IMR-90 (cell line): ENCODE results near the gene DMRT3. TPM values are rescaled to one million over a fixed set of nuclear protein-coding genes. Genes with fewer than 3 reads are reported as not detected.

Source experiments
- ATAC-seq: fragments of 200-7000 bp; cut with Tn5 transposase; 2 replicates; pipeline ENCODE4 v1.9.1; 2020; ENCODE audit warnings: low read depth, mild to moderate bottlenecking, moderate library complexity
- BruUV-seq: library from RNA; stranded (reverse); fragments of 400-500 nt; replicated peaks from 2 replicates; lab custom pipeline; 2021; lab: Mats Ljungman, UMichigan
- CTCF ChIA-PET: fragments of 300-600 bp; formaldehyde crosslinking; extraction: SDS; loops from one replicate; lab custom pipeline; 2021; ENCODE audit warnings: antibody characterized with exemption; lab: Yijun Ruan, JAX
- POLR2A ChIA-PET: fragments of 300-600 bp; sonication (Branson Sonifier 250); formaldehyde crosslinking; loops from one replicate; lab custom pipeline; 2022; ENCODE audit warnings: antibody characterized with exemption; ENCODE audit not compliant: unreplicated experiment; lab: Charles Lee
- DNase-seq: peaks from one replicate; pipeline ENCODE4 v3.0.0; 2013
- H2AFZ ChIP-seq: replicated peaks from 2 replicates; pipeline ENCODE3; 2013; ENCODE audit warnings: low read length, mild to moderate bottlenecking; ENCODE audit not compliant: poor library complexity
- H2AK5ac ChIP-seq: 2 replicates; pipeline ENCODE4 v1.6.1; 2013; ENCODE audit warnings: low read depth, low read length, inconsistent platforms
- H2AK9ac ChIP-seq: replicated peaks from 2 replicates; pipeline ENCODE3; 2013; ENCODE audit warnings: mild to moderate bottlenecking, low read depth, low read length, moderate library complexity; ENCODE audit not compliant: poor library complexity
- H2BK120ac ChIP-seq: 2 replicates; pipeline ENCODE4 v1.6.1; 2013; ENCODE audit warnings: low read depth, low read length, inconsistent platforms
- H2BK15ac ChIP-seq: 3 replicates; pipeline ENCODE4 v1.6.1; 2013; ENCODE audit warnings: low read depth, low read length, inconsistent platforms
- H2BK20ac ChIP-seq: 2 replicates; pipeline ENCODE4 v1.6.1; 2013; ENCODE audit warnings: low read depth, mild to moderate bottlenecking, inconsistent platforms, low read length, moderate library complexity
- H2BK5ac ChIP-seq: 2 replicates; pipeline ENCODE4 v1.6.1; 2013; ENCODE audit warnings: mild to moderate bottlenecking, low read depth, low read length, inconsistent platforms; ENCODE audit not compliant: poor library complexity, severe bottlenecking
- H3K14ac ChIP-seq: replicated peaks from 2 replicates; pipeline ENCODE4 v1.6.1; 2013; ENCODE audit warnings: low read depth, low read length, inconsistent platforms
- H3K18ac ChIP-seq: 2 replicates; pipeline ENCODE4 v1.6.1; 2013; ENCODE audit warnings: low read depth, low read length, control low read depth
- H3K23ac ChIP-seq: 2 replicates; pipeline ENCODE4 v1.6.1; 2013; ENCODE audit warnings: low read depth, low read length, inconsistent platforms
- H3K27ac ChIP-seq: 2 replicates; pipeline ENCODE4 v1.5.1; 2013; ENCODE audit warnings: mild to moderate bottlenecking, control low read depth, low read length; ENCODE audit not compliant: insufficient read depth
- H3K27me3 ChIP-seq: 2 replicates; pipeline ENCODE4 v1.6.1; 2013; ENCODE audit warnings: low read length; ENCODE audit not compliant: control insufficient read depth, insufficient read depth
- H3K36me3 ChIP-seq: 2 replicates; pipeline ENCODE4 v1.6.1; 2013; ENCODE audit warnings: low read length, mixed read lengths; ENCODE audit not compliant: control insufficient read depth, insufficient read depth
- H3K4ac ChIP-seq: 2 replicates; pipeline ENCODE4 v1.6.1; 2013; ENCODE audit warnings: low read depth, low read length, inconsistent platforms
- H3K4me1 ChIP-seq: 2 replicates; pipeline ENCODE4 v1.6.1; 2013; ENCODE audit warnings: low read length, mixed read lengths; ENCODE audit not compliant: control insufficient read depth, insufficient read depth
- H3K4me2 ChIP-seq: 2 replicates; pipeline ENCODE4 v1.6.1; 2013; ENCODE audit warnings: low read depth, mild to moderate bottlenecking, control low read depth, low read length, moderate library complexity
- H3K4me3 ChIP-seq: 2 replicates; pipeline ENCODE4 v1.5.1; 2013; ENCODE audit warnings: low read depth, mild to moderate bottlenecking, control low read depth, low read length, moderate library complexity; ENCODE audit not compliant: insufficient read depth
- H3K56ac ChIP-seq: 2 replicates; pipeline ENCODE4 v1.6.1; 2013; ENCODE audit warnings: low read length, inconsistent platforms; ENCODE audit not compliant: insufficient read depth; ENCODE audit errors: extremely low read depth
- H3K79me1 ChIP-seq, 2 experiments: 2 replicates each; pipeline ENCODE4 v1.6.1; 2013; ENCODE audit warnings: low read length in 2 of 2, inconsistent platforms in 1 of 2, low read depth in 1 of 2
- H3K9ac ChIP-seq: 2 replicates; pipeline ENCODE4 v1.6.1; 2013; ENCODE audit warnings: low read depth, low read length, control low read depth
- H3K9me1 ChIP-seq: 2 replicates; pipeline ENCODE4 v1.6.1; 2013; ENCODE audit warnings: low read length, inconsistent platforms; ENCODE audit not compliant: insufficient read depth
- H3K9me3 ChIP-seq: 2 replicates; pipeline ENCODE4 v1.6.1; 2013; ENCODE audit warnings: low read length; ENCODE audit not compliant: control insufficient read depth, insufficient read depth
- H4K20me1 ChIP-seq: 2 replicates; pipeline ENCODE4 v1.6.1; 2013; ENCODE audit warnings: low read length, inconsistent platforms; ENCODE audit not compliant: insufficient read depth
- H4K5ac ChIP-seq: 2 replicates; pipeline ENCODE4 v1.6.1; 2013; ENCODE audit warnings: mild to moderate bottlenecking, low read depth, low read length, control low read depth
- H4K8ac ChIP-seq, 2 experiments: 2 replicates each; pipeline ENCODE4 v1.6.1; 2013; ENCODE audit warnings: low read depth in 2 of 2, low read length in 2 of 2, control low read depth in 1 of 2, inconsistent platforms in 1 of 2
- H4K91ac ChIP-seq: 2 replicates; pipeline ENCODE4 v1.6.1; 2013; ENCODE audit warnings: low read depth, low read length, inconsistent platforms; ENCODE audit not compliant: insufficient read depth
- BHLHE40 ChIP-seq: fragments of 150-350 bp; IDR thresholded peaks from 2 replicates; pipeline ENCODE4 v1.6.1; 2016; ENCODE audit warnings: mild to moderate bottlenecking, low read depth, low read length
- CEBPB ChIP-seq: IDR thresholded peaks from 2 replicates; pipeline ENCODE4 v1.6.1; 2012; ENCODE audit warnings: low read depth, low read length, improper control_type of control experiment
- CHD1 ChIP-seq: IDR thresholded peaks from 2 replicates; pipeline ENCODE4 v1.6.1; 2012; ENCODE audit warnings: low read depth, low read length, improper control_type of control experiment
- ELK1 ChIP-seq: fragments of 150-350 bp; IDR thresholded peaks from 2 replicates; pipeline ENCODE4 v1.6.1; 2016; ENCODE audit warnings: low read depth, mild to moderate bottlenecking, low read length, moderate library complexity, borderline replicate concordance
- FOS ChIP-seq: fragments of 150-350 bp; IDR thresholded peaks from 2 replicates; pipeline ENCODE4 v1.6.1; 2016; ENCODE audit warnings: low read depth, low read length
- MAFK ChIP-seq: IDR thresholded peaks from 2 replicates; pipeline ENCODE4 v1.6.1; 2012; ENCODE audit warnings: low read depth, low read length, improper control_type of control experiment
- MAZ ChIP-seq: IDR thresholded peaks from 2 replicates; pipeline ENCODE4 v1.6.1; 2012; ENCODE audit warnings: low read depth, mild to moderate bottlenecking, low read length, improper control_type of control experiment, moderate library complexity, borderline replicate concordance
- MXI1 ChIP-seq: IDR thresholded peaks from 2 replicates; pipeline ENCODE4 v1.6.1; 2012; ENCODE audit warnings: low read depth, mild to moderate bottlenecking, low read length, moderate library complexity, borderline replicate concordance
- NFE2L2 ChIP-seq: fragments of 150-350 bp; IDR thresholded peaks from 2 replicates; pipeline ENCODE4 v1.6.1; 2016; ENCODE audit warnings: low read depth, mild to moderate bottlenecking, low read length
- POLR2A ChIP-seq: IDR thresholded peaks from 2 replicates; pipeline ENCODE4 v1.6.1; 2012; ENCODE audit warnings: mild to moderate bottlenecking, low read depth, low read length
- RAD21 ChIP-seq: IDR thresholded peaks from 2 replicates; pipeline ENCODE4 v1.6.1; 2012; ENCODE audit warnings: low read length, improper control_type of control experiment
- RCOR1 ChIP-seq: IDR thresholded peaks from 2 replicates; pipeline ENCODE4 v1.6.1; 2012; ENCODE audit warnings: mild to moderate bottlenecking, low read length, improper control_type of control experiment; ENCODE audit not compliant: insufficient replicate concordance
- RFX5 ChIP-seq: IDR thresholded peaks from 2 replicates; pipeline ENCODE4 v1.8.0; 2012; ENCODE audit warnings: low read depth, mild to moderate bottlenecking, low read length, moderate library complexity
- SMC3 ChIP-seq: fragments of 150-350 bp; IDR thresholded peaks from 2 replicates; pipeline ENCODE4 v1.6.1; 2016; ENCODE audit warnings: low read depth, mild to moderate bottlenecking, antibody characterized with exemption, low read length, moderate library complexity
- whole genome bisulfite sequencing, 2 experiments: methylation state at CpG; one replicate each; pipeline versions ENCODE4 v1.1.5 to v1.1.7; 2013; ENCODE audit warnings: missing lambda C conversion rate in 2 of 2; ENCODE audit not compliant: insufficient read length in 1 of 2; ENCODE audit errors: extremely low coverage in 2 of 2; 5-methylcytosine and 5-hydroxymethylcytosine counted together
- dilution Hi-C: fragments of 300-500 bp; cut with HindIII; formaldehyde crosslinking; loops from one replicate; pipeline ENCODE4 v1.14.3; 2018; ENCODE audit warnings: low sequenced_read_pairs; ENCODE audit not compliant: unreplicated experiment
- in situ Hi-C: fragments of 300-500 bp; cut with MboI; formaldehyde crosslinking; loops from 3 replicates; pipeline ENCODE4 v1.14.3; 2019; ENCODE audit warnings: low sequenced_read_pairs, inconsistent platforms, mixed read lengths
- intact Hi-C: fragments of 100-400 bp; cut with micrococcal nuclease; formaldehyde crosslinking; loops from 2 replicates; pipeline ENCODE4 v1.10.0; 2022
- polyA plus RNA-seq, 3 experiments: library from polyadenylated mRNA; depleted of rRNA; stranded (reverse); fragments of >200 nt; gene quantifications; 2 replicates each; pipeline ENCODE4 v1.2.3, GENCODE V29; 2012; ENCODE audit warnings: low replicate concordance in 1 of 3
- total RNA-seq: library from RNA; depleted of rRNA; stranded (reverse); fragments of >200 nt; gene quantifications from 2 replicates; pipeline ENCODE4 v1.2.3, GENCODE V29; 2012
- TF ChIP-seq, protein P1 (sequence below): conservative IDR thresholded peaks from 2 replicates; pipeline ENCODE4 v1.5.1; 2012; ENCODE audit warnings: mild to moderate bottlenecking, low read depth, low read length, improper control_type of control experiment
- TF ChIP-seq, protein P2 (sequence below): fragments of 150-350 bp; IDR thresholded peaks from 2 replicates; pipeline ENCODE4 v1.6.1; 2017; ENCODE audit warnings: mild to moderate bottlenecking, antibody characterized with exemption, low read length, low read depth

The DMRT3 gene
- total and polyA plus RNA-seq, 2 of the 4 experiments (the other 2 are of a cell fraction): not detected

DNA sequence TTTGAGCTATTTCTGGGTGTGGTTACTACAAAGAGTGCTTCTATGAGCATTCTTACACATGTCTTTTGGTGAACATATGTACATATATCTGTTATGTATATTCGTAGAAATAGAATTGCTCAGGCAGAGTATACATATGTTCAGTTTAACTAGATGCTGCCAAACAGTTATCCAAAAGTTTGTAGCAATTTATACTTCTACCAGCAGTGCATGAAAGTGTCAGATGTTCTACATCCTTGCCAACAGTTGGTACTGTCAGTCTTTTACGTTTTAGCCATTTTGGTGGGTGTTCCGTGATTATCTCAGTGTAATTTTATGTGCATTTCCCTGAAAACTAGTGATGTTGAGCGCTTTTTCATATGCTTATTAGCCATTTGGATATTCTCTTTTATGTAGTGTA lies 37.8 kb downstream of the DMRT3 start:
- Histone ChIP-seq H3K79me1 (no peaks in the 10 kb centered on the region), H4K5ac (no peak overlapping the region), H2AK5ac (no peak overlapping the region), H3K56ac (no peak overlapping the region), H2AFZ (no peak overlapping the region), H4K8ac (no peak overlapping the region), H3K23ac (no peak overlapping the region), H2BK120ac (no peak overlapping the region), H3K18ac (no peak overlapping the region), H3K4me2 (no peak overlapping the region), H3K27ac (no peak overlapping the region), H3K14ac (no peak overlapping the region), H2BK15ac (no peak overlapping the region), H3K4ac (no peak overlapping the region), H4K91ac (no peak overlapping the region), H3K9me1 (no peaks in the 10 kb centered on the region), H3K4me1 (no peaks in the 10 kb centered on the region), H2BK5ac (no peak overlapping the region), H3K36me3 (no peaks in the 10 kb centered on the region), H3K9me3 (no peaks in the 10 kb centered on the region), H2BK20ac (no peak overlapping the region), H2AK9ac (no peak overlapping the region), H3K9ac (no peak overlapping the region), H3K4me3 (no peak overlapping the region), H3K27me3 (no peaks in the 10 kb centered on the region), H4K20me1 (no peaks in the 10 kb centered on the region)
- BruUV-seq: no TSS peak
- ChIA-PET CTCF (no interaction called here), POLR2A (no interaction called here)
- WGBS, 2 experiments: no CpG with 5 or more reads among the region's 4 CpGs
- DNase-seq (no peak), ATAC-seq (no peak)
- dilution Hi-C loops: no loop called here
- in situ Hi-C loops: no loop called here
- TF ChIP-seq MAZ: no peak
- no peak for TF ChIP-seq RCOR1
- TF ChIP-seq POLR2A: no peak
- no peak for TF ChIP-seq RAD21
- no peak for TF ChIP-seq CHD1
- TF ChIP-seq NFE2L2: no peak
- TF ChIP-seq, protein P1, sequence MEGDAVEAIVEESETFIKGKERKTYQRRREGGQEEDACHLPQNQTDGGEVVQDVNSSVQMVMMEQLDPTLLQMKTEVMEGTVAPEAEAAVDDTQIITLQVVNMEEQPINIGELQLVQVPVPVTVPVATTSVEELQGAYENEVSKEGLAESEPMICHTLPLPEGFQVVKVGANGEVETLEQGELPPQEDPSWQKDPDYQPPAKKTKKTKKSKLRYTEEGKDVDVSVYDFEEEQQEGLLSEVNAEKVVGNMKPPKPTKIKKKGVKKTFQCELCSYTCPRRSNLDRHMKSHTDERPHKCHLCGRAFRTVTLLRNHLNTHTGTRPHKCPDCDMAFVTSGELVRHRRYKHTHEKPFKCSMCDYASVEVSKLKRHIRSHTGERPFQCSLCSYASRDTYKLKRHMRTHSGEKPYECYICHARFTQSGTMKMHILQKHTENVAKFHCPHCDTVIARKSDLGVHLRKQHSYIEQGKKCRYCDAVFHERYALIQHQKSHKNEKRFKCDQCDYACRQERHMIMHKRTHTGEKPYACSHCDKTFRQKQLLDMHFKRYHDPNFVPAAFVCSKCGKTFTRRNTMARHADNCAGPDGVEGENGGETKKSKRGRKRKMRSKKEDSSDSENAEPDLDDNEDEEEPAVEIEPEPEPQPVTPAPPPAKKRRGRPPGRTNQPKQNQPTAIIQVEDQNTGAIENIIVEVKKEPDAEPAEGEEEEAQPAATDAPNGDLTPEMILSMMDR: no peak
- TF ChIP-seq BHLHE40: no peak
- TF ChIP-seq RFX5: no peak
- no peak for TF ChIP-seq ELK1
- no peak for TF ChIP-seq CEBPB
- TF ChIP-seq, protein P2, sequence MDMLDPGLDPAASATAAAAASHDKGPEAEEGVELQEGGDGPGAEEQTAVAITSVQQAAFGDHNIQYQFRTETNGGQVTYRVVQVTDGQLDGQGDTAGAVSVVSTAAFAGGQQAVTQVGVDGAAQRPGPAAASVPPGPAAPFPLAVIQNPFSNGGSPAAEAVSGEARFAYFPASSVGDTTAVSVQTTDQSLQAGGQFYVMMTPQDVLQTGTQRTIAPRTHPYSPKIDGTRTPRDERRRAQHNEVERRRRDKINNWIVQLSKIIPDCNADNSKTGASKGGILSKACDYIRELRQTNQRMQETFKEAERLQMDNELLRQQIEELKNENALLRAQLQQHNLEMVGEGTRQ: no peak
- no peak for TF ChIP-seq FOS
- no peak for TF ChIP-seq SMC3
- no peak for TF ChIP-seq MXI1
- TF ChIP-seq MAFK: no peak
- intact Hi-C loops: no loop called here
